HG03575 (cell line): ENCODE data around the gene SUGP2.

Source experiments
- ATAC-seq: cut with Tn5 transposase; IDR thresholded peaks from one replicate; pipeline ENCODE4 v1.9.1; 2021; ENCODE audit not compliant: unreplicated experiment, insufficient number of reproducible peaks, low FRiP score; ENCODE audit errors: extremely low read depth

SUGP2 gene

GRCh38 chr19:18998276-18998675 is 35.0 kb downstream of the SUGP2 start:
- ATAC-seq: no peak

- no peak for ATAC-seq
Observed at GRCh38 chr19:18996796-18997394, 36.4 kb downstream of the SUGP2 start.

DNA sequence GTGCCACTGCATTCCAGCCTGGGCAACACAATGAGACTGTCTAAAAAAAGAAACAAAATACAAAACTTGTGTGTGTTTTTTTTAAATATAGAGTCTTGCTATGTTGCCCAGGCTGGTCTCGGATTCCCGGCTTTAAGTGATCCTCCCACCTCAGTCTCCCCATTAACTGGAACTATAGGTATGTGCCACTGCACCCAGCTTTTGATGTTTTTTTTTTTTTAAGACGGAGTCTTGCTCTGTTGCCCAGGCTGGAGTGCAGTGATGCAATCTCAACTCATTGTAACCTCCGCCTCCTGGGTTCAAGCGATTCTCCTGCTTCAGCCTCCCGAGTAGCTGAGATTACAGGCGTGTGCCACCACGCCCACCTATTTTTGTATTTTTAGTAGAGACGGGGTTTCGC is 37.0 kb downstream of the SUGP2 start:
- ATAC-seq: no peak

GRCh38 chr19:18995804-18996241 is 37.5 kb downstream of the SUGP2 start:
- no peak for ATAC-seq

DNA sequence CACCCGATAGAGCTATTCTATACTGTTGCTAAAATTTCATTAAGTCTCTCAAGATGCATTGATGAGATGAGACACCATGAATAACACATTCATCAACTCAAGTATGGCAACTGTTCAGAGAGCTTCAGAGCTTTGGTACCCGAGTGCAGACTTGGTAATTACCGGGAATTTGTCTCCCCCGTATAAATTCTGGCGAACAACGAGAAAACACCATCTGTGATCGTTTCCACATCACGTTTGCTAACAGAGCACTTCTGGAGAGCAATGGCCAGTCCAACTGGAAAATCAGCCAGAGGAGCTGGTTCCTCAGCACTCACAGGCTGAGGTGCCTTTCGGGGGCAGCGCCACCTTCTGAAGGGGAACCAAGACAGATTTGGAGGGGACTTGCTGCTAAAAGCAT is 40.2 kb downstream of the SUGP2 start:
- ATAC-seq: no peak

DNA sequence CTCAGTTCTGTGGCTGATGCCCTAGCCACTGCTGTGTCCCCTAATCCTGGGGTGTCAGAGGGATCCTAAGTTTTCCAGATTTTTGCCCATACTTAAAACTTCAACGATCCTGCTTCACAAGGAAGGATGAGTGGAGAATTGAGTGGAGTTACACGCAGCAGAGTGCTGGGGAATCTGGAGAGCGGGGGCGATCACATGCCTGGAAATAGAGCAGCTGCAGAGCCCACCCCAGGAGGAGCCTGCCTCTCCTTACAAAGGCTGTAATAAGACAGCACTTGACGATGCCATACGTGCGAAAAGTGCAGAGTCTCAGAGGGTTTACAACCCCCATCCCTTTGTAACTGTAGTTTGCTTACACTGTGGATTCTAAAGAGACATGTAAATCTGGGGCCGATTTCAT is 40.6 kb downstream of the SUGP2 start:
- ATAC-seq: no peak

GRCh38 chr19:18991468-18991867 is 41.8 kb downstream of the SUGP2 start:
- ATAC-seq: no peak

DNA sequence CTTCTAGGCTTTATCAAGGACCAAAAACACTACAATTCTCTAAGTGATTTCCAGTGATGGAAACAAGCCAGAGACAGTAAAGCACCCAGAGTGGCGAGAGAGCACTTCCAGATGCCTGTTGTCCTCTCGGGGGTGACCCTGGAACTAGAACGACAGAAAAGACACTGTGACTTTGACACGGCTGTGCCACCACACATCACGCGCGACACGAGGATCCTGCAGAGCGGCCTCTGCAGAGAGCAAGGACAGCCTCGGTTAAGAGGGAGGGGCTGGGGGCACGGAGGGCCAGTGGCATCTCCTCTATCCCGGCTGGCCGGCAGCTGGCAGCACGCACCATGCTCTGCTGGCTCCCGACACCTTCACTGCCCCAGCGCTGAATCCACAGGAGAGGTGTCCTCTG is 42.3 kb downstream of the SUGP2 start:
- ATAC-seq: no peak

DNA sequence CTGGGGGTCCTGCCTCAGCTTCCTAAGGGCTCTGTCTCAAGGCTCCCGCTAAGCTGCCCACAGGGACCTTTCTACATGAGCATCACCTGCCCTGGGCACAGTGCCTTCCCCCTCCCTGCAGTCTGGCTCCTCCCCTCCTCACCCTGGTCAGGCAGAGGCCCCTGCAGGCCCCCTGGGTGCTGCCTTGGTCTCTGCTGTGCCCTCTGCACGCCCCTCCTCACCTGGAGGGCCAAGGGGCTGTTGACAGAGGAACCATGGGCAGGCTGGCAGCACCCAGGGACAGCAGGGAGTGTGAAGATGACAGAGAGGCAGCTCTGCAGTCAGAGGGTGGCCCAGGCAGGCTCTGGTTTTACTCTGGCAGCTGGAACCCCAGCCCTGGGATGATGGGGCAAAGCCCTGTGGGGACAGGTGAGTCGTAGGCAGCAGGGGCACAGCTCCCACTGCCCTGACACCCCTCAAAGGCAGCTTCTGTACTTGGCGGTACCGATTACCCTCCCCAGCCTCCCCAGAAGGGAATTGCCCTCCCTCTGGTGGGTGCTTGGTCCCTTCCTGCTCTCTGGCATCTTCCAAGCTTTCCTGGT is 43.1 kb downstream of the SUGP2 start:
- ATAC-seq: no peak

- ATAC-seq: no peak
Observed at GRCh38 chr19:18989316-18989715, 44.0 kb downstream of the SUGP2 start.

DNA sequence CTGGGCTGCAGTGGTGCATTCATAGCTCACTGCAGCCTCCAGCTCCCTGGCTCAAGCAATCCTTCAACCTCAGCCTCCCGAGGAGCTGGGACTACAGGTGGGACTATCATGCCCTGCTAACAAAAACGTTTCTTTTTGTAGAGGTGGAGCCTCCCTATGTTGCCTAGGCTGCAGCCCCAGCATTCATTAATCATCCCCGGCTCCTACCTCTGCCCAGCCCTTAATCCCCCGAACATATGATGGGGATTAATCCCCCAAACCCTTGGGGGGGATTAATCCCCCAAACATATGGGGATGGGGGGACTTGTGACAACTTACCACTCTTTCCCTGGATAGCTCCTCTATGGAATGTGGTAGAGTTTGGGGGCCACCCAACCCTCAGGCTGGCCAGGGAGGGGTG is 45.9 kb downstream of the SUGP2 start:
- no peak for ATAC-seq

- no peak for ATAC-seq
Observed at GRCh38 chr19:18985257-18985656, 48.1 kb downstream of the SUGP2 start.

DNA sequence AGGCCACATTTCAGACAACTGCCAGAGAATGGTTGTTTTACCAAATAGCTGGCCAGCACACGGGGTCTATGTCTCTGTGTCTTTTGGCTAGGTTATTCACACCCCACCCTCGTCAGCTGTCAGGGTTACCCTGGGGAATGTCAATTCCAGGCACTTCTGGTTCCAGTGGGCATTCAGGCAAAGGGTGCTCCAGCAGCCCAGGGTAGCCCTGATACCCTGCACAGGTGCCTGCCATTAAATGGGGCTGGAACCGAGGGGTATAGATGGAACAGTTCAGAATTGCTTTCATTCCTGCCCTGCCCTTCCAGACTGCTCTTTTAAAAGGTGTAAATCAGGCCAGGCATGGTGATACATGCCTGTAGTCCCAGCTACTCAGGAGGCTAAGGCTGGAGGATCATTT is 49.1 kb downstream of the SUGP2 start:
- ATAC-seq: no peak

- ATAC-seq: no peak
Observed at GRCh38 chr19:18982669-18983068, 50.6 kb downstream of the SUGP2 start.

DNA sequence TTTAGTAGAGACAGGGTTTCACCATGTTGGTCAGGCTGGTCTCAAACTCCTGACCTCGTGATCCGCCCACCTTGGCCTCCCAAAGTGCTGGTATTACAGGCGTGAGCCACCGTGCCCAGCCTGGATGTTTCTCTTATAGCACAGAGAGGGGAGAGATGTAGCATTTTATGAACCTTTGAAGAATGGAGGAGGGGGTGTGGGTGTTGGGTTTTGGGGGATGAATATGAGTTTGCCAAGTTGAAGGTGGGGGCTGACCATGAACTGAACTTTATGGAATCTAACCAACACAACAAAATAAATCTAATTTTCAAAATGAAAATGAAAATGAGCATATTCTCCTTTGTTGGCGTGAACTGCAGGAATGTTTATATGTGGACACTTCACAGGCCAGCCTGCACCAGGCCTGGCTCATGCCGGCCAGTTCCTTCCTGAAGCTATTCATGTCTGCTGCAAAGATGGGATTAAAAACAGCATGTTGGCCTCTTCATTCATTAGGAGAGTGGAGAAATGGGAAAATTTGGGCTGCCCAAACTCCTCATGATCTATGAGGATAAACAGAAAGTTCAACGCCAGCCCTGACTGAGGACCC is 52.8 kb downstream of the SUGP2 start:
- no peak for ATAC-seq

- ATAC-seq: no peak
Observed at GRCh38 chr19:18978616-18979015, 54.7 kb downstream of the SUGP2 start.

GRCh38 chr19:18975869-18976268 is 57.4 kb downstream of the SUGP2 start:
- ATAC-seq: no peak

DNA sequence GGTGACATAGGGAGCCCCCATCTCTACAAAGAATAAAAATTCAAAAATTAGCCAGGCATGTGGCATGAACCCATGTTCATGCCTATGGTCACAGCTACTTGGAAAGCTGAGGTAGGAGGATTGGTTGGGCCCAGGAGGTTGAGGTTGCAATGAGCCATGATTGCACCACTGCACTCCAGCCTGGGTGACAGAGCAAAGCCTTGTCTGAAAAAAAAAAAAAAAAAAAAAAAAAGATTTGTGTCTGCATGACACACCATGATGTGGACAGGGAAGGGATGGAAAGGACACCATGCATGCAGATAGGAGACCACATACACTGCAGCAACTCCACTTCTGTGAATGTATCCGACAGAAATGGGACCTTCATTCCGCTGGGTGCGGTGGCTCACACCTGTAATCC is 58.3 kb downstream of the SUGP2 start:
- ATAC-seq: no peak

DNA sequence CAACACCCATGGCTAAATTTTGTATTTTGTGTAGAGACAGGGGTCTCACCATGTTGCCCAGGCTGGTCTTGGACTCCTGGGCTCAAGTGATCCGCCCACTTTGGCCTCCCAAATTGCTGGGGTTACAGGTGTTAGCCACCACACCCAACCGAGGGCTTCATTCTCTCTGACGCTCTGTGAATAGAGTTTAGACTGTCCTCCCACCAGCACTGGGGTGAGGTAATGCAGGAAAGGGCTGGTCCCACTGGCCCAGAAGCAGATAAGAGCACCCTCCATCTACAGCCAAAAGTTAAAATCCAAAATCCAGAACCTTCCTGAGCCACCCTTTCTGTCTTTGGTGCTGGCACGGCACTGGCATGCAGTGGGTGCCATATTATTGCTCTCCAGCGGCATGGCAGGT is 60.5 kb downstream of the SUGP2 start:
- no peak for ATAC-seq

DNA sequence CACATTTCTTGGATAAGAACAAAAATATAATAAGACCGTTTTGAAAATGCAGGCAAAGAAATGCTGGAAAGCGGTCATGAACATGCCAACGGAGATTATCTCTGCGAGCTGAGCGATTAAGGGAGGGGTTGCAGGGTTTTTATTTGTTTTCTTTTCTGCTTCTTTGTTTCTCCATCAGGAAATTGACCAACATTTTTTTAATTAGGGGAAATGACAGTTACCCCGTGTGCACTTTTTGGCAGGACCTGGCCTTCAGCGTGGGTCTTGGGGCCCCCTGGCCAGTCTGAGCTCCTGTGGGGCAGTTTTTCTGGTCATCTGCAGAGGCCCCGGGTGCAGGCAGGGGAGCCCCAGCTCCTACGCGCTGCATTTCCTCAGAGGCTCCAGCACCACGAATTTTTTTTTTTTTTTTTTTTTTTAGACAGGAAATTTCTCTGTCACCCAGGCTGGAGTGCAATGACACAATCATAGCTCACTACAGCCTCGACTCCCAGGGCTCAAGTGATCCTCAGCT is 61.0 kb downstream of the SUGP2 start:
- ATAC-seq: no peak
